Karpas-422 (cell line): ENCODE results near the gene ATP8A1. TPM values are rescaled to one million over a fixed set of nuclear protein-coding genes. Genes with fewer than 3 reads are reported as not detected.

Source experiments
- DNase-seq: peaks from one replicate; pipeline ENCODE4 v3.0.0-alpha.2; 2015
- H2AFZ ChIP-seq: fragments of 200-600 bp; sonication (generic); 2 replicates; pipeline ENCODE4 v1.6.1; 2014; ENCODE audit warnings: antibody characterized with exemption, low read length, mixed read lengths
- H3K27ac ChIP-seq: fragments of 200-600 bp; sonication (generic); 2 replicates; pipeline ENCODE4 v1.5.1; 2014; ENCODE audit warnings: mild to moderate bottlenecking, low read length, moderate library complexity
- H3K27me3 ChIP-seq: fragments of 200-600 bp; sonication (generic); 2 replicates; pipeline ENCODE4 v1.6.1; 2014; ENCODE audit warnings: low read length, mixed read lengths
- H3K36me3 ChIP-seq: fragments of 200-600 bp; sonication (generic); 2 replicates; pipeline ENCODE4 v1.6.1; 2014; ENCODE audit warnings: low read length, mixed read lengths; ENCODE audit not compliant: insufficient read depth
- H3K4me1 ChIP-seq: fragments of 200-600 bp; sonication (generic); 2 replicates; pipeline ENCODE4 v1.6.1; 2014; ENCODE audit warnings: mild to moderate bottlenecking, low read length, mixed read lengths
- H3K4me2 ChIP-seq: fragments of 200-600 bp; sonication (generic); 2 replicates; pipeline ENCODE4 v1.6.1; 2014; ENCODE audit warnings: low read length, low read depth, mild to moderate bottlenecking; ENCODE audit not compliant: poor library complexity, severe bottlenecking
- H3K4me3 ChIP-seq: fragments of 200-600 bp; sonication (generic); 2 replicates; pipeline ENCODE4 v1.5.1; 2014; ENCODE audit warnings: mild to moderate bottlenecking, antibody characterized with exemption, low read length, mixed read lengths
- H3K79me2 ChIP-seq: fragments of 200-600 bp; sonication (generic); 2 replicates; pipeline ENCODE4 v1.6.1; 2014; ENCODE audit warnings: mild to moderate bottlenecking, low read length, mixed read lengths
- H3K9ac ChIP-seq: fragments of 200-600 bp; sonication (generic); 2 replicates; pipeline ENCODE4 v1.6.0; 2014; ENCODE audit warnings: low read length
- H3K9me2 ChIP-seq: fragments of 200-600 bp; sonication (generic), shearing (Covaris generic); replicated peaks from 2 replicates; pipeline ENCODE4 v1.6.0; 2014; ENCODE audit warnings: mild to moderate bottlenecking, low read length, moderate library complexity; ENCODE audit not compliant: insufficient read depth
- H3K9me3 ChIP-seq: fragments of 300-700, 200-600 bp; sonication (generic); 2 replicates; pipeline ENCODE4 v1.6.1; 2014; ENCODE audit warnings: low read length, mixed read lengths
- H4K20me1 ChIP-seq: fragments of 200-600 bp; sonication (generic); 2 replicates; pipeline ENCODE4 v1.6.1; 2014; ENCODE audit warnings: mild to moderate bottlenecking, antibody characterized with exemption, low read length, low read depth; ENCODE audit not compliant: insufficient read depth
- total RNA-seq: library from RNA; depleted of rRNA; stranded (reverse); fragments of >200 nt; shearing (Covaris generic); gene quantifications from 2 replicates; pipeline ENCODE4 v1.2.3, GENCODE V29; 2014; ENCODE audit warnings: low replicate concordance

ATP8A1 gene
- total RNA-seq, 1 experiment from 2014 or later: 67.2 TPM

DNA sequence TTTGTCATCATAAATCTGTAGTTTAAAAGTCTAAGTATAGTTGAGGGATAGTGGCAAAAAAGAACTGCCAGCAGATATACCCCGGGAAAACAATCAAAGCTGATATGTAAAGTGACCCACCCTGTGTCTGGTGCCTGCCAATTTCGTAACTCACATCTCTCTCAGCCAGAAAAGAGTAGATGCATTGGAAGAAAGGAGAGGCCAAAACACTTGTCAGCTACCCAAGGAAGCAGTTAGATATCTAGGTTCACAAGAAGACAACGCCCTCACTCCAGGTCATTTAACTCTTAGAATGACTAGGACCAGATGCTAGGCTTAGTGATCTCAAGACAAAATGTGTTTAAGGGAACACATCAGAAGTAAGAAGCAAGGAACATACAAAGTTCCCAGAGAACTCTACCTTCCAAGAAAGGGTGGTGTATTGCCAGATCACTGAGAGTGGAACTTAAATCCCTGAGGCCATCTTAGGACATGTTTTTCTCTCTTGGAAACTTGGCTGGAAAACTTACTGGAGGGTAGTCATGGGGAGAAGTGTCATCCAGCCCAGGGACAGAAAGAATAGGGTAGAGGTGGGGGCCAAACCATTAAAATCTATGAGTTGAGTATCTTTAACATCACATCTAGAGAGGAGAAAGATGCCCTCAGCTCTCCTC is 133.7 kb downstream of the ATP8A1 start:
- no peaks in the 10 kb centered on the region for H3K79me2 ChIP-seq
- no peaks in the 10 kb centered on the region for H3K36me3 ChIP-seq
- H3K9me2 ChIP-seq: no peaks in the 10 kb centered on the region
- DNase-seq: no peak
- H3K9me3 ChIP-seq: no peaks in the 10 kb centered on the region
- no peaks in the 10 kb centered on the region for H3K4me1 ChIP-seq
- no peak overlapping the region for H3K9ac ChIP-seq
- H3K4me3 ChIP-seq: no peak overlapping the region
- no peak overlapping the region for H3K27ac ChIP-seq
- no peaks in the 10 kb centered on the region for H3K27me3 ChIP-seq
- no peaks in the 10 kb centered on the region for H4K20me1 ChIP-seq
- no peak overlapping the region for H3K4me2 ChIP-seq
- H2AFZ ChIP-seq: no peak overlapping the region

DNA sequence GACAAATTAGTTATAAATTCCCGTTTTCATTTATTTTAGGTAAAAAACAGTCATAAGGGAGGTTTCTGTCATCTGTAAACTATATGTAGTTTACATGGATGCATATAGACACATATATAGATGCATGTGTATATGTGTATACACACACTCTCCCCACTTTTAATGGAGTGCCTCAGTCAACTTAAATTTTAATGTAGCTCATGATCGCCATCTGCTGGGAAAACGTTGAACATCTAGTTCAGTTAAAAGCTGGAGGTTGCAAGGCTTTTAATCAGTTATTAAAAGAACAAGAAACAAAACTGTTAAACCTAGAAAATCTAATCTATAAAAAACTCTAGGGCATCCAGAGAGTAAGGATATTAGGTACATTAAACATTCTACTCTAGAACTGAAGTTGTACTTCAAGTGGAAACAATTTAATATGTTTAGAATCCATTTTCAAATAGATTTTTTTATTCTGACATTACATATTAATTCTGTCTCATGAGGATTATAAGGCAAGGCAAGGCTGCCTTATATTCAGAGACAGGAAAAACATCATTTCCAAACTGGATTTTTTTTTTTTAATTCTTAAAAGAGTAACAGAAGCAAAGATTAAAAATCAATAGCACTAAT is 137.0 kb downstream of the ATP8A1 start:
- H3K27me3 ChIP-seq: no peaks in the 10 kb centered on the region
- no peaks in the 10 kb centered on the region for H3K9me2 ChIP-seq
- no peaks in the 10 kb centered on the region for H3K79me2 ChIP-seq
- H3K9me3 ChIP-seq: no peaks in the 10 kb centered on the region
- no peak overlapping the region for H3K4me3 ChIP-seq
- no peak overlapping the region for H3K27ac ChIP-seq
- no peaks in the 10 kb centered on the region for H4K20me1 ChIP-seq
- peak; percentile 87 for DNase-seq
- no peaks in the 10 kb centered on the region for H3K36me3 ChIP-seq
- H2AFZ ChIP-seq: no peak overlapping the region
- H3K4me1 ChIP-seq: peaks cover 14% of the 10 kb centered on the region
- H3K9ac ChIP-seq: no peak overlapping the region
- no peak overlapping the region for H3K4me2 ChIP-seq

DNA sequence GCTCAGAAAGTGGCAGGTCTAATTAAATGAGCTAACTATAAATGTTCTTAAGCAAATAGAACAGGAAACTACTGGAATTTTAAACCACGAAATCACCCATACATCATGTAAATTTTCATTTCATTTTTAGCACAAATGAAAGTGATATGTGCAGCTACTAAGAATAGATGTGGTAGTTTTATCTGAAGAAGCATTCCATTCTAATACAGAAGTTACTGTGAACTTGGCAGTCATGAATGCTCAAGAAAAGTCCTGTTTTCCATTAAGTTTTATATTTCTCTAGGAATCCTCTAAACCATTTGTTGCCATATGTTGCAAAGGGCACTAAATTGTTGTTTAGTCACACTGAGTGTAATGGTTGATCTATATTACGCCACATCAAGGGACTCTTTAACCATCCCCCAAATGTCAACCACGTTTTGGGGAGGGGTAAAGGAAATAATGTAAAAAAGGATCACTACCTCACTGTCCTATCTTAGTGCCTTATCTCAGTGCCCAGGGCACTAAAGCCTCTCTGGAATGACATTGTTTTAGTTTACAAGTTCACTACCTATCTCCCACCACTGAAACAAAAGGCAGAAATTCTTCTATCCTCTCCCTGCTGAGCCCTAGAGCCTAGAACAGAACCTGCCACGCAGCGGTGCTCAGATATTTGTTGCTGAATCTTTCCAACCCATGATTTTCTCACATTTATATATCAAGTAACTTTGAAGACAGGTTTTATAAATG is 141.6 kb downstream of the ATP8A1 start:
- Histone ChIP-seq H3K9me2 (no peaks in the 10 kb centered on the region), H3K4me1 (peaks cover 15% of the 10 kb centered on the region), H3K27ac (no peak overlapping the region), H3K4me3 (no peak overlapping the region), H3K79me2 (no peaks in the 10 kb centered on the region), H3K36me3 (no peaks in the 10 kb centered on the region), H3K9ac (no peak overlapping the region), H3K4me2 (peak overlapping the region; percentile 21), H3K9me3 (no peaks in the 10 kb centered on the region), H3K27me3 (no peaks in the 10 kb centered on the region), H2AFZ (no peak overlapping the region), H4K20me1 (no peaks in the 10 kb centered on the region)
- DNase-seq: no peak

DNA sequence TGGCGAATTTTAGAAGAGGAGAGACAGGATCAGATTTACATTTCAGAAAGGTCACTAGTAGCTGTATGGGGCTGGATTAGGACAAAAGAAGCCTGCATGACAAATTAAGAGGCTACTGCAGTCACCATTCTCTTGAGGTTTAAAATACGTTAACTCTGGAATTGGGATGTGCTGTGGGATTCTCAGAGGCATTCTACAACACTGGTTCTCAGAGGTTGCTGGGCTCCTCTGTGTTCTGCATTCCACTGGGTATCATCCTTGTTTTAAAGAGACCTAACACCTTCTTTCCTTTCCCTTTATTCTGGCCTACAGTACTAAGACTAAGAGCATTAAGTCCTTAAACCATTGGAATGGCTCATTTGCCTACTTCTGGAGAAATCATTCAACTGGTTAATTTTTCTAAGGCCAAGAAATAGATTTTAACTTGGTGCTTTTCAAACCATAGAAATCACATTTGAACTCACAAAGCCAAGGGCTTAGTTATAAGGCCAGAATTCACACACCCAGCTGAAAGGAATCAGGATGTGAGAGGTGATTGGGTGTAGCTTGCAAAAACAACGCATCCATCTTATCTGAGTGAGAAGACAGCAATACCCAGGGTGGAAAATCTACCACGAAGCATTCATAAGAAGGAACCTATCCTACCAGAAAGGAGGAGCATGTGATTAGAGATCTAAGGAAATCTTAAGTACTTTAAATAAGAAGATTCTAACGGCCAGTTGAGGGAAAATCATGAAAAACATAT is 143.0 kb downstream of the ATP8A1 start:
- peaks cover 15% of the 10 kb centered on the region for H3K4me1 ChIP-seq
- H3K9me3 ChIP-seq: no peaks in the 10 kb centered on the region
- no peak overlapping the region for H3K4me2 ChIP-seq
- H3K9me2 ChIP-seq: no peaks in the 10 kb centered on the region
- no peaks in the 10 kb centered on the region for H3K79me2 ChIP-seq
- no peak overlapping the region for H2AFZ ChIP-seq
- no peak overlapping the region for H3K4me3 ChIP-seq
- no peak overlapping the region for H3K27ac ChIP-seq
- H3K36me3 ChIP-seq: no peaks in the 10 kb centered on the region
- H3K27me3 ChIP-seq: no peaks in the 10 kb centered on the region
- H3K9ac ChIP-seq: no peak overlapping the region
- no peaks in the 10 kb centered on the region for H4K20me1 ChIP-seq
- DNase-seq: no peak

DNA sequence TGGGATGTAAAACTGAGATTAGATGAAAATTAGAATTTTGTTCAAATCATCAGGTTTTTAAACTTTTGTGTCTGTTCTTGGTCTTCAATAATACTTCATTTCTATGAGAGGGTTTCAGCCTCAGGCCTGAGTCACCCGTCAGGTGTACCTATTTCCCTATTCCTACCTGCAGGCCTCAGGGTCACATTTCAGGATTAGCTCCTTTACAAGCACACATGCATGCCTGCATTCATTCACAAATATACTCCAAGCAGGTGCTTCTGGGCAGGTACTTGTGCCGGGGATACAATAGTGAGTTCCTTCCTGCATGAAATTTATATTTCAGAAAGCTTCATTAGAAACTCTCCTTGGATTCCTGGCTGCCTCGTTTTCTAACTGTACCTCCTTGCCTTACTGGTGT is 144.7 kb downstream of the ATP8A1 start:
- Histone ChIP-seq H3K27me3 (no peaks in the 10 kb centered on the region), H2AFZ (no peak overlapping the region), H3K4me2 (no peak overlapping the region), H3K27ac (no peak overlapping the region), H3K9me3 (no peaks in the 10 kb centered on the region), H3K9ac (no peak overlapping the region), H3K79me2 (no peaks in the 10 kb centered on the region), H3K9me2 (no peaks in the 10 kb centered on the region), H3K4me1 (peaks cover 15% of the 10 kb centered on the region), H3K36me3 (no peaks in the 10 kb centered on the region), H4K20me1 (no peaks in the 10 kb centered on the region), H3K4me3 (no peak overlapping the region)
- no peak for DNase-seq

DNA sequence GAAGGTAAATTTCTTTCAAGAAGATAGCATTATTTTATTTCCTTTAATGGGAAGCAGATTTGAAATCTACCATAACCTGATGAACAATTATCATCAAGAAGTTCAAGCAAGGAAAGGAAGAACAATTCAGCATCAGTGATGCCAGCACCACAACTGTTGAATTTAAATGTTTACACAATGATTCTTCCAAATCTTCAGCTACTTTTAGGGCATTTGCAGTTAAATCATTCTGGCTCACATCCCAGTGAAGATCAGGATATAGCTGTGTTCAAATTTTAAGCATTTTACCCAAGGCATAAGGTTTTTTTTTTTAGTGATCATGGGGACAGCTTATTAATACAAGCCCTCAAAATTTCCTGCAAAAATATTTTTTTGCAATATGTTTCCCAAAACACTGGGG is 146.7 kb downstream of the ATP8A1 start:
- Histone ChIP-seq H3K9me3 (no peaks in the 10 kb centered on the region), H3K79me2 (no peaks in the 10 kb centered on the region), H2AFZ (no peak overlapping the region), H3K4me2 (no peak overlapping the region), H4K20me1 (no peaks in the 10 kb centered on the region), H3K9ac (no peak overlapping the region), H3K27me3 (no peaks in the 10 kb centered on the region), H3K27ac (no peak overlapping the region), H3K36me3 (no peaks in the 10 kb centered on the region), H3K9me2 (no peaks in the 10 kb centered on the region), H3K4me1 (peaks cover 4% of the 10 kb centered on the region), H3K4me3 (no peak overlapping the region)
- DNase-seq: no peak

DNA sequence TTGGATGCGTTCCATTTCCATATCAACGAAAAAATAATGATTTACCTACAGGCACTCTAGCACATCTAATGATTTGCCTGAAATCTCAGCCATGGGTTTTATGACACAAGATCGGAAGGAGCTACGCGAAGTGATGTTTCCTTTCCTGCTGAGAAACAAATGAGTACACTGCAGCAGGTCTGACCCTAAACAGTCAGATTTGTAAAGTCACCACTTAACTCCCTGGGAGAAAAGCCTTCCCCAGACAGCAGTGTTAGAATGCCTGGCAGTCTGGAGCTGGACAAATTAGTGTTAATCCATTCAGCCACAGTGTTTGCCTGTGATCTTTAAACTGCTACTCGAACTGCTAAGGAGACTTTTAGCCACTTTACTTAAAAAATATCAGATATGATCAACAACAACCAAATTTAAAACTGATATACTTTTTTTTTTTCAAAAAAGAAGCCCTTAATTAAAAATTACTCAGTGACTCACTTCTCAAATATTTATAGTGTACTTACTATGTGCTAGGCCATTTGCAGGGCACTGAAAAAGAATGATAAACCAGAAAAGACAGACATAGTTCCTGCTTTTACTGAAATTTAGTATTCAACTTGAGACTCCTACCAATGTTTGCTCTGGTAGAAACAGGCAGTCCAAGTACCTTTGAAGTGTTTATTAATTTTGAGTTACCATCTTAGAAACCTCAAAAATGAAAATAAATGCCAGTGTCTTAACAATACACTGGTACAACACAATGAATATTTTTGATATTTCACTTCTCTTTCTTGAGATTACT is 155.1 kb downstream of the ATP8A1 start:
- no peaks in the 10 kb centered on the region for H3K79me2 ChIP-seq
- H2AFZ ChIP-seq: no peak overlapping the region
- peaks cover 6% of the 10 kb centered on the region; the same call in 1 of the 2 replicates for H3K36me3 ChIP-seq
- H3K4me3 ChIP-seq: no peak overlapping the region
- H3K9me2 ChIP-seq: no peaks in the 10 kb centered on the region
- no peaks in the 10 kb centered on the region for H4K20me1 ChIP-seq
- DNase-seq: no peak
- no peak overlapping the region for H3K27ac ChIP-seq
- H3K9ac ChIP-seq: no peak overlapping the region
- no peaks in the 10 kb centered on the region for H3K9me3 ChIP-seq
- H3K4me1 ChIP-seq: no peaks in the 10 kb centered on the region
- no peaks in the 10 kb centered on the region for H3K27me3 ChIP-seq
- no peak overlapping the region for H3K4me2 ChIP-seq
